ENCODE results near the gene GPBP1L1.

DNA sequence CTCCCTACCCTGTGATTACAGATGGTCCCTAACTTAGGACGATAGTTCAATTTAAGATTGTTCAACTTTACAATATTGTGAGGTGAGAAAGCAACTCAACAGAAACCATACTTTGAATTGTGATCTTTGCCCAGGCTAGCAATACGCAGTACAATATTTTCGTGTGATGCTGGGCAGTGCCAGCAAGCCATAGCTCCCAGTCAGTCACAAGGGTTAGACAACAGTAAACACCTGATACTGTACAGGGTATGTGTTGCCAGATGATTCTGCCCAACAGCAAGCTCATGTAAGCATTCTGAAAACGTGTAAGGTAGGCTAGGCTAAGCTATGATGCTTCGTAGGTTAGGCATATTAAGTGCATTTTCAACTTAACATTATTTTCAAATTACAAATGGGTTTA lies 11.9 kb downstream of the GPBP1L1 start:
- TF ChIP-seq CTCF (conservative IDR thresholded peaks at IDR 0.05; ENCODE audit: low read length) (no peak), EZH2phosphoT487 (IDR thresholded peaks at IDR 0.05; ENCODE audit: borderline replicate concordance) (no peak)
